ENCODE measurements around the gene CEACAM6.
"Not testable (repeated sequence)": the region's sequence is repeated elsewhere in the genome, so short reads cannot be mapped to it uniquely, and the experiment has no call there.

Gene CEACAM6

GRCh38 chr19:41755328-41755913 is at the start of gene CEACAM6:
CEACAM6 (plus strand) TSS chr19:41755530; CDS start chr19:41755639, 109 bp downstream.
- H3K27ac Mint-ChIP-seq: peak within 1 kb of the TSS; percentile 66
- peaks cover 3% of the 10 kb centered on the region for H3K4me1 Mint-ChIP-seq
- H3K9me3 Mint-ChIP-seq: no peaks in the 10 kb centered on the region
- peaks cover 28% of the 10 kb centered on the region for H3K27me3 Mint-ChIP-seq
- H3K4me3 Mint-ChIP-seq: no peak within 1 kb of the TSS
- H3K36me3 Mint-ChIP-seq: no peaks in the 10 kb centered on the region

DNA sequence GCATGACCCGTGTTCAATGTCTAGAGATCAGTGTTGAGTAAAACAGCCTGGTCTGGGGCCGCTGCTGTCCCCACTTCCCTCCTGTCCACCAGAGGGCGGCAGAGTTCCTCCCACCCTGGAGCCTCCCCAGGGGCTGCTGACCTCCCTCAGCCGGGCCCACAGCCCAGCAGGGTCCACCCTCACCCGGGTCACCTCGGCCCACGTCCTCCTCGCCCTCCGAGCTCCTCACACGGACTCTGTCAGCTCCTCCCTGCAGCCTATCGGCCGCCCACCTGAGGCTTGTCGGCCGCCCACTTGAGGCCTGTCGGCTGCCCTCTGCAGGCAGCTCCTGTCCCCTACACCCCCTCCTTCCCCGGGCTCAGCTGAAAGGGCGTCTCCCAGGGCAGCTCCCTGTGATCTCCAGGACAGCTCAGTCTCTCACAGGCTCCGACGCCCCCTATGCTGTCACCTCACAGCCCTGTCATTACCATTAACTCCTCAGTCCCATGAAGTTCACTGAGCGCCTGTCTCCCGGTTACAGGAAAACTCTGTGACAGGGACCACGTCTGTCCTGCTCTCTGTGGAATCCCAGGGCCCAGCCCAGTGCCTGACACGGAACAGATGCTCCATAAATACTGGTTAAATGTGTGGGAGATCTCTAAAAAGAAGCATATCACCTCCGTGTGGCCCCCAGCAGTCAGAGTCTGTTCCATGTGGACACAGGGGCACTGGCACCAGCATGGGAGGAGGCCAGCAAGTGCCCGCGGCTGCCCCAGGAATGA is 48.4 kb upstream of the CEACAM6 start:
- H3K27me3 Mint-ChIP-seq: peaks cover 13% of the 10 kb centered on the region
- H3K4me3 Mint-ChIP-seq: peak overlapping the region; percentile 68
- H3K9me3 Mint-ChIP-seq: no peaks in the 10 kb centered on the region
- peaks cover 5% of the 10 kb centered on the region for H3K4me1 Mint-ChIP-seq
- H3K36me3 Mint-ChIP-seq: no peaks in the 10 kb centered on the region
- H3K27ac Mint-ChIP-seq: peak overlapping the region; percentile 55

GRCh38 chr19:41707502-41707812 is 47.9 kb upstream of the CEACAM6 start:
- Mint-ChIP-seq H3K4me3 (no peak overlapping the region), H3K27me3 (peaks cover 13% of the 10 kb centered on the region), H3K9me3 (no peaks in the 10 kb centered on the region), H3K36me3 (no peaks in the 10 kb centered on the region), H3K4me1 (peaks cover 5% of the 10 kb centered on the region), H3K27ac (no peak overlapping the region)

DNA sequence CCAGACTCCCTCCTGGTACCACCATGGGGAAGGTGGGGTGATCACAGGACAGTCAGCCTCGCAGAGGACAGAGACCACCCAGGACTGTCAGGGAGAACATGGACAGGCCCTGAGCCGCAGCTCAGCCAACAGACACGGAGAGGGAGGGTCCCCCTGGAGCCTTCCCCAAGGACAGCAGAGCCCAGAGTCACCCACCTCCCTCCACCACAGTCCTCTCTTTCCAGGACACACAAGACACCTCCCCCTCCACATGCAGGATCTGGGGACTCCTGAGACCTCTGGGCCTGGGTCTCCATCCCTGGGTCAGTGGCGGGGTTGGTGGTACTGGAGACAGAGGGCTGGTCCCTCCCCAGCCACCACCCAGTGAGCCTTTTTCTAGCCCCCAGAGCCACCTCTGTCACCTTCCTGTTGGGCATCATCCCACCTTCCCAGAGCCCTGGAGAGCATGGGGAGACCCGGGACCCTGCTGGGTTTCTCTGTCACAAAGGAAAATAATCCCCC is 47.4 kb upstream of the CEACAM6 start:
- Mint-ChIP-seq H3K9me3 (no peaks in the 10 kb centered on the region), H3K27ac (no peak overlapping the region), H3K36me3 (no peaks in the 10 kb centered on the region), H3K4me3 (no peak overlapping the region), H3K4me1 (peaks cover 5% of the 10 kb centered on the region), H3K27me3 (peaks cover 15% of the 10 kb centered on the region)

- Mint-ChIP-seq H3K9me3 (no peaks in the 10 kb centered on the region), H3K4me3 (no peak within 1 kb of the TSS), H3K36me3 (no peaks in the 10 kb centered on the region), H3K4me1 (peaks cover 5% of the 10 kb centered on the region), H3K27ac (no peak within 1 kb of the TSS), H3K27me3 (peaks cover 16% of the 10 kb centered on the region)
Observed at GRCh38 chr19:41708481-41708880, 46.8 kb upstream of the CEACAM6 start, which contains the start of gene CEACAM5. CEACAM5 (plus strand) TSS chr19:41708626; CDS start chr19:41708732, 106 bp downstream.

GRCh38 chr19:41709516-41709915 is 45.8 kb upstream of the CEACAM6 start:
- H3K27me3 Mint-ChIP-seq: peaks cover 17% of the 10 kb centered on the region
- H3K36me3 Mint-ChIP-seq, H3K4me3 Mint-ChIP-seq, H3K4me1 Mint-ChIP-seq, H3K27ac Mint-ChIP-seq, H3K9me3 Mint-ChIP-seq: not testable (repeated sequence)

DNA sequence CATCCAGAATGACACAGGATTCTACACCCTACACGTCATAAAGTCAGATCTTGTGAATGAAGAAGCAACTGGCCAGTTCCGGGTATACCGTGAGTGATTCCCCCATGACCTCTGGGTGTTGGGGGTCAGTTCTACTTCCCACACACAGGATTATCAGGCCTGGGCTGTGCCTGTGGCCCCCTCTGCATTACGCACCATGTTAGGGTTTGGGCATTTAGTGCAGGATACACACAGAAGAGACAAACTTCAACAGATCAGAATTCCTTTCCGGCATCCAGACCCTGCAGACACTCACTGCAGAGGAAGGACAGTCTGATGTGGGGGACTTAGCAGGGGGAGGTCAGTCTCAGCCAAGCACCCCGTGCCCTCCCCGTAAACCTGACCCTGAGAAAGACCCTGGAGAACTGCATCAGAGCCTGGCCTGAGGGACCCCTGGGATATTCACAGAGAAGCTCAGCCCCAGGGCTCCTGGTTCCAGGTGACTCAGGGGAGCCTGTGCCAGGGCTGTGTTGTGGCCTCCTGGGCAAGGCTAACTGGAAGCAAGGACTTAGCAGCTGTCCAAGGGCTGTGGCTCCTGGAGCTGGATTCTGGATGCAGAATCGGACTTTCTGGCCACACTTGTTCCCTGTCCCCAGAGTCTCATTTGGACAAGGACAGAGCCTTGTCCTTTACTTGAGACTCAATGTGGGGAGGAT is 45.2 kb upstream of the CEACAM6 start:
- Mint-ChIP-seq H3K27me3 (peaks cover 17% of the 10 kb centered on the region), H3K4me3 (no peak overlapping the region), H3K36me3 (no peaks in the 10 kb centered on the region), H3K9me3 (no peaks in the 10 kb centered on the region), H3K27ac (no peak overlapping the region), H3K4me1 (peaks cover 5% of the 10 kb centered on the region)

- no peaks in the 10 kb centered on the region for H3K9me3 Mint-ChIP-seq
- H3K27me3 Mint-ChIP-seq: peaks cover 14% of the 10 kb centered on the region
- H3K27ac Mint-ChIP-seq: no peak overlapping the region
- H3K36me3 Mint-ChIP-seq: no peaks in the 10 kb centered on the region
- H3K4me3 Mint-ChIP-seq: no peak overlapping the region
- H3K4me1 Mint-ChIP-seq: peaks cover 5% of the 10 kb centered on the region
Observed at GRCh38 chr19:41711376-41712261, 43.7 kb upstream of the CEACAM6 start.

DNA sequence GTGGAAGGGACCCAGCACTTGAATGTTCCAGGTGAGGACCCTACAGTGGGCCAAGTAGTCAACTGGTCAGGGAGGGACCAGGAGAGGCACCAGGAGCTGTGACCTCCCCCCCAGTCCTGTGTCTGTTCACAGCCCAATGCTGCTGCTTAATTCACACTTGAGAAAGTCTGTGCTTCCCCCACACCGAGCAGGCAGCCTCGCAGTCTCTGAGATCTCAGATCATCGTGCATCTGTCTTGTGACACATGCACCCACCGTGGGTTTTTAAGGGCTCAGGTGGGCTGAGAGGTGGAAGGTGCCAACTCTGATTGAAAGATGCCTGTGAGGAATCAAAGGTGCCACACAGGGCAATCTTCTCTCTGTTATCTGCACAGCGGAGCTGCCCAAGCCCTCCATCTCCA is 40.7 kb upstream of the CEACAM6 start:
- no peaks in the 10 kb centered on the region for H3K4me1 Mint-ChIP-seq
- peaks cover 12% of the 10 kb centered on the region for H3K27me3 Mint-ChIP-seq
- H3K36me3 Mint-ChIP-seq: no peaks in the 10 kb centered on the region
- H3K4me3 Mint-ChIP-seq: no peak overlapping the region
- no peaks in the 10 kb centered on the region for H3K9me3 Mint-ChIP-seq
- H3K27ac Mint-ChIP-seq: no peak overlapping the region

DNA sequence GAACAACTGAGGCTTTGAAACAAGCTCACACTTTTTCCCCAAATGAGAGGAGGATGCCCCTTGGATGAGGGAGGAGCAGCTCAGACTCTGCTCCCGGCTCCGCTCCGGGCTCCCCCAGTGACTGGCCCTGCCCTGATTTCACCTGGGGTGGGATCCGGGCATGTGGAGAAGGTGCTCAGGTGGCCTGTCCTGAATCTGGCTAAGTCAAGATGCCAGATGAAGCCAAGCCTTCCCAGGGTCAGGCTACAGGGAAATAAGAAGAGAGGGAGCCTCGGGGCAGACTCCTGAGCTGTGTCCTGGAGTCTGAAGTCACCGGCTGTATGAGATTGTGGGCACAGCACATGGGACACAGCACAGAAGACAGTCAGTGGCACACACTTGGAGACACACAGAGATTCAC is 36.6 kb upstream of the CEACAM6 start:
- Mint-ChIP-seq H3K36me3 (no peaks in the 10 kb centered on the region), H3K27ac (no peak overlapping the region), H3K4me3 (no peak overlapping the region), H3K4me1 (no peaks in the 10 kb centered on the region), H3K27me3 (peaks cover 6% of the 10 kb centered on the region), H3K9me3 (no peaks in the 10 kb centered on the region)

- Mint-ChIP-seq H3K27me3 (peaks cover 6% of the 10 kb centered on the region), H3K4me3 (no peak overlapping the region), H3K4me1 (no peaks in the 10 kb centered on the region), H3K9me3 (no peaks in the 10 kb centered on the region), H3K27ac (no peak overlapping the region), H3K36me3 (no peaks in the 10 kb centered on the region)
Observed at GRCh38 chr19:41720103-41720502, 35.2 kb upstream of the CEACAM6 start.

DNA sequence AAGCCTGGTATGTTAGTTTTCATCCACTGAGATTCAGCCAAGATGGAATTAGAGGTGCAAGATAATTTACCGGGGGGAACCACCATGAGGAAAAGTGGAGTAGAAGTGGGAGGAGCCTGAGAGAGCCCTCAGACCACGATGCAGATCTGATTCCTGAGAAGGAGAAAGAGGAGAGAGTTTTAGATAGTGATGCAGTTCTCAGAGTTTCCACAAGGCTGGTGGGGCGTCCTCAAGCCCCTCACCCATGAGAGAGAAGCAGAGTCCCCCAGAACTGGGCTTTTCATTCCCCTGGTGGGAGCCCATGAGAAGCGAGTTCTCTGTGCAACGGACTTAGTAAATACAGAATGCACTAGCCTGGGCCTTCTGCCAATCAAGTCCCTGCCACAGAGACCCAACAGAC is 28.8 kb upstream of the CEACAM6 start:
- no peaks in the 10 kb centered on the region for H3K36me3 Mint-ChIP-seq
- H3K27me3 Mint-ChIP-seq: peaks cover 14% of the 10 kb centered on the region
- no peak overlapping the region for H3K4me3 Mint-ChIP-seq
- H3K9me3 Mint-ChIP-seq: no peaks in the 10 kb centered on the region
- peak overlapping the region; percentile 78 for H3K27ac Mint-ChIP-seq
- no peaks in the 10 kb centered on the region for H3K4me1 Mint-ChIP-seq

DNA sequence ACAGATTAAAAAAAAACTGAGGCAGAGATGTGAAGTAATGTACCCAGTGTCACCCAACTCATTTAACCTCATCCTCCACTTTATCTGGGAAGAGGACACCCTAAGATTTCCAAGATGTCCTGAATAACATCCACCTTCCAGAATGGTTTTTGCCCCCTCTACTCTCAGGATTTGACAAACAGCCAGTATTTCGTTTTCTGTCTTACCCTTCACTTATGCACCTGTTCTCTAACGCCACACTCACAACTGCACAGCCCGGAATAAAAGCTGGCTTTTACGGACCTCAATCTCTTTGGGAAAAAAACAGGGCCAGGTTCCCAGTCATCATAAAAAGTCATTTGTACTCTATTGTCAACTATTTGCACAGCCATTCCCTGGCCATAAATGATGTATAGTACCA is 21.2 kb upstream of the CEACAM6 start:
- Mint-ChIP-seq H3K27me3 (peaks cover 18% of the 10 kb centered on the region), H3K9me3 (no peaks in the 10 kb centered on the region), H3K27ac (no peak overlapping the region), H3K4me1 (no peaks in the 10 kb centered on the region), H3K36me3 (no peaks in the 10 kb centered on the region), H3K4me3 (no peak overlapping the region)

- no peaks in the 10 kb centered on the region for H3K4me1 Mint-ChIP-seq
- H3K36me3 Mint-ChIP-seq: no peaks in the 10 kb centered on the region
- H3K27me3 Mint-ChIP-seq: peaks cover 18% of the 10 kb centered on the region
- H3K9me3 Mint-ChIP-seq: no peaks in the 10 kb centered on the region
- H3K4me3 Mint-ChIP-seq: no peak overlapping the region
- no peak overlapping the region for H3K27ac Mint-ChIP-seq
Observed at GRCh38 chr19:41734585-41734984, 20.7 kb upstream of the CEACAM6 start.

- peaks cover 18% of the 10 kb centered on the region for H3K27me3 Mint-ChIP-seq
- no peak overlapping the region for H3K4me3 Mint-ChIP-seq
- H3K9me3 Mint-ChIP-seq: no peaks in the 10 kb centered on the region
- H3K27ac Mint-ChIP-seq: no peak overlapping the region
- H3K4me1 Mint-ChIP-seq: peaks cover 4% of the 10 kb centered on the region
- no peaks in the 10 kb centered on the region for H3K36me3 Mint-ChIP-seq
Observed at GRCh38 chr19:41735071-41735600, 20.2 kb upstream of the CEACAM6 start.

All from activated naive CD4-positive, alpha-beta T cell treated with anti-CD3 and anti-CD28 coated beads, Interleukin-2, amount 50 U/mL, for 24 hours (primary cell).